ENCODE results near the gene ASB7.

GRCh38 chr15:100601163-100601562 lies 1.2 kb upstream of the ASB7 start:
- TF ChIP-seq, protein P1, sequence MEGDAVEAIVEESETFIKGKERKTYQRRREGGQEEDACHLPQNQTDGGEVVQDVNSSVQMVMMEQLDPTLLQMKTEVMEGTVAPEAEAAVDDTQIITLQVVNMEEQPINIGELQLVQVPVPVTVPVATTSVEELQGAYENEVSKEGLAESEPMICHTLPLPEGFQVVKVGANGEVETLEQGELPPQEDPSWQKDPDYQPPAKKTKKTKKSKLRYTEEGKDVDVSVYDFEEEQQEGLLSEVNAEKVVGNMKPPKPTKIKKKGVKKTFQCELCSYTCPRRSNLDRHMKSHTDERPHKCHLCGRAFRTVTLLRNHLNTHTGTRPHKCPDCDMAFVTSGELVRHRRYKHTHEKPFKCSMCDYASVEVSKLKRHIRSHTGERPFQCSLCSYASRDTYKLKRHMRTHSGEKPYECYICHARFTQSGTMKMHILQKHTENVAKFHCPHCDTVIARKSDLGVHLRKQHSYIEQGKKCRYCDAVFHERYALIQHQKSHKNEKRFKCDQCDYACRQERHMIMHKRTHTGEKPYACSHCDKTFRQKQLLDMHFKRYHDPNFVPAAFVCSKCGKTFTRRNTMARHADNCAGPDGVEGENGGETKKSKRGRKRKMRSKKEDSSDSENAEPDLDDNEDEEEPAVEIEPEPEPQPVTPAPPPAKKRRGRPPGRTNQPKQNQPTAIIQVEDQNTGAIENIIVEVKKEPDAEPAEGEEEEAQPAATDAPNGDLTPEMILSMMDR (IDR thresholded peaks at IDR 0.05) = no peak
- TF ChIP-seq POLR2A (IDR thresholded peaks at IDR 0.05) = no peak

Measured in lower leg skin (tissue), 3 donors.